ENCODE measurements around the gene PRKAG1.

GRCh38 chr12:48978741-48979601 is 39.6 kb downstream of the PRKAG1 start:
- TF ChIP-seq GATA3 (IDR thresholded peaks at IDR 0.05; ENCODE audit: low read depth, low read length) (no peak), GATA2 (IDR thresholded peaks at IDR 0.05; ENCODE audit: low read depth, low read length) (no peak)

Measured in SH-SY5Y (cell line).